ENCODE measurements around the gene ADIG.

Gene ADIG

GRCh38 chr20:38628580-38629470, 47.8 kb downstream of the ADIG start:
- no peak for DNase-seq (ENCODE audit: low read depth in 2 of 2)
- no peak for TF ChIP-seq CTCF (IDR thresholded peaks at IDR 0.05; ENCODE audit: low read depth, low read length)

GRCh38 chr20:38629979-38630378, 49.0 kb downstream of the ADIG start:
- no peak for TF ChIP-seq CTCF (IDR thresholded peaks at IDR 0.05; ENCODE audit: low read depth, low read length)

More at GRCh38 chr20:38628580-38629470, 47.8 kb downstream of the ADIG start:
- no peak overlapping the region for H3K4me3 ChIP-seq (replicated peaks in 1 of 2; ENCODE audit: low read depth in 2 of 2, low read length in 2 of 2)

GRCh38 chr20:38630727-38631126, 49.7 kb downstream of the ADIG start:
- no peak for TF ChIP-seq CTCF (IDR thresholded peaks at IDR 0.05; ENCODE audit: low read depth, low read length)
- no peak for DNase-seq (ENCODE audit: low read depth in 2 of 2)
- no peak overlapping the region for H3K4me3 ChIP-seq (replicated peaks in 1 of 2; ENCODE audit: low read depth in 2 of 2, low read length in 2 of 2)

More at GRCh38 chr20:38629979-38630378, 49.0 kb downstream of the ADIG start:
- DNase-seq (ENCODE audit: low read depth in 2 of 2), result no peak
- no peak overlapping the region for H3K4me3 ChIP-seq (replicated peaks in 1 of 2; ENCODE audit: low read depth in 2 of 2, low read length in 2 of 2)

- no peak for TF ChIP-seq CTCF (IDR thresholded peaks at IDR 0.05; ENCODE audit: low read depth, low read length)
- H3K4me3 ChIP-seq (replicated peaks in 1 of 2; ENCODE audit: low read depth in 2 of 2, low read length in 2 of 2), result no peak overlapping the region
- DNase-seq (ENCODE audit: low read depth in 2 of 2), result peak in 1 of 2 donors; percentile 52
Observed at GRCh38 chr20:38631155-38632022, 50.4 kb downstream of the ADIG start.

- peak; percentile 50 to 61 for DNase-seq (ENCODE audit: low read depth in 2 of 2)
- peak; percentile 95 for TF ChIP-seq CTCF (IDR thresholded peaks at IDR 0.05; ENCODE audit: low read depth, low read length)
- H3K4me3 ChIP-seq (replicated peaks in 1 of 2; ENCODE audit: low read depth in 2 of 2, low read length in 2 of 2), result no peak overlapping the region
Observed at GRCh38 chr20:38633577-38634093, 52.6 kb downstream of the ADIG start.

- TF ChIP-seq CTCF (IDR thresholded peaks at IDR 0.05; ENCODE audit: low read depth, low read length), result no peak
- DNase-seq (ENCODE audit: low read depth in 2 of 2), result peak; percentile 23 to 83
- no peak overlapping the region for H3K4me3 ChIP-seq (replicated peaks in 1 of 2; ENCODE audit: low read depth in 2 of 2, low read length in 2 of 2)
Observed at GRCh38 chr20:38635721-38636288, 54.8 kb downstream of the ADIG start.

Data from cardiac fibroblast (primary cell).